HUES64 (cell line): ENCODE measurements around the gene U2AF2.

Experiments
- H3K27ac ChIP-seq: 2 replicates; pipeline ENCODE4 v1.7.0; 2013; ENCODE audit warnings: low read depth, low read length, inconsistent platforms
- H3K27me3 ChIP-seq: 2 replicates; pipeline ENCODE4 v1.6.1; 2013; ENCODE audit warnings: mild to moderate bottlenecking, low read length; ENCODE audit not compliant: insufficient read depth
- H3K36me3 ChIP-seq: 2 replicates; pipeline ENCODE4 v1.6.1; 2013; ENCODE audit warnings: mild to moderate bottlenecking, low read length; ENCODE audit not compliant: insufficient read depth
- H3K4me1 ChIP-seq: 2 replicates; pipeline ENCODE4 v1.6.1; 2013; ENCODE audit warnings: mild to moderate bottlenecking, low read length, moderate library complexity; ENCODE audit not compliant: insufficient read depth
- H3K4me3 ChIP-seq: 2 replicates; pipeline ENCODE4 v1.5.1; 2013; ENCODE audit warnings: mild to moderate bottlenecking, low read length, moderate library complexity
- H3K9ac ChIP-seq: 2 replicates; pipeline ENCODE4 v1.6.1; 2013; ENCODE audit warnings: mild to moderate bottlenecking, low read depth, low read length
- H3K9me3 ChIP-seq: 2 replicates; pipeline ENCODE4 v1.6.1; 2013; ENCODE audit warnings: low read depth, low read length; ENCODE audit not compliant: insufficient read depth
- WGBS: fragments of 150-250, 120-280 bp; methylation state at CpG from one replicate; pipeline ENCODE4 v1.1.7; 2013; ENCODE audit warnings: missing lambda C conversion rate; 5-methylcytosine and 5-hydroxymethylcytosine counted together

Gene U2AF2

GRCh38 chr19:55679343-55680257 lies 24.8 kb downstream of the U2AF2 start:
- peaks cover 55% of the 10 kb centered on the region for H3K36me3 ChIP-seq

GRCh38 chr19:55680339-55681130 lies 25.7 kb downstream of the U2AF2 start:
- H3K36me3 ChIP-seq = peaks cover 64% of the 10 kb centered on the region
- no peaks in the 10 kb centered on the region for H3K27me3 ChIP-seq
- H3K9ac ChIP-seq = no peak overlapping the region
- peaks cover 5% of the 10 kb centered on the region for H3K4me1 ChIP-seq
- H3K27ac ChIP-seq = no peak overlapping the region
- no peak overlapping the region for H3K4me3 ChIP-seq
- H3K9me3 ChIP-seq = no peaks in the 10 kb centered on the region
- WGBS = 95% methylated on average over 20 of the region's 20 CpGs

More at GRCh38 chr19:55679343-55680257, 24.8 kb downstream of the U2AF2 start:
- Histone ChIP-seq H3K4me1 (peaks cover 5% of the 10 kb centered on the region), H3K27me3 (no peaks in the 10 kb centered on the region), H3K9ac (no peak overlapping the region), H3K9me3 (no peaks in the 10 kb centered on the region), H3K4me3 (no peak overlapping the region), H3K27ac (no peak overlapping the region)
- 93% methylated on average over 24 of the region's 24 CpGs for WGBS

GRCh38 chr19:55681131-55682092 lies 26.6 kb downstream of the U2AF2 start:
- H3K9ac ChIP-seq = no peak overlapping the region
- no peak overlapping the region for H3K4me3 ChIP-seq
- H3K4me1 ChIP-seq = no peaks in the 10 kb centered on the region; the same call in 1 of the 2 replicates
- WGBS = 93% methylated on average over 9 of the region's 9 CpGs
- no peak overlapping the region for H3K27ac ChIP-seq
- H3K27me3 ChIP-seq = no peaks in the 10 kb centered on the region
- peaks cover 73% of the 10 kb centered on the region for H3K36me3 ChIP-seq
- no peaks in the 10 kb centered on the region for H3K9me3 ChIP-seq

- no peaks in the 10 kb centered on the region for H3K4me1 ChIP-seq
- no peaks in the 10 kb centered on the region for H3K9me3 ChIP-seq
- H3K27me3 ChIP-seq = no peaks in the 10 kb centered on the region
- H3K36me3 ChIP-seq = peaks cover 68% of the 10 kb centered on the region
- no peak overlapping the region for H3K9ac ChIP-seq
- no peak overlapping the region for H3K27ac ChIP-seq
- H3K4me3 ChIP-seq = no peak overlapping the region
- 93% methylated on average over 22 of the region's 22 CpGs for WGBS
These were observed 28.8 kb downstream of the U2AF2 start for GRCh38 chr19:55683449-55684261.

GRCh38 chr19:55684946-55685681 lies 30.3 kb downstream of the U2AF2 start:
- Histone ChIP-seq H3K4me1 (no peaks in the 10 kb centered on the region), H3K27me3 (no peaks in the 10 kb centered on the region), H3K36me3 (peaks cover 68% of the 10 kb centered on the region), H3K9me3 (no peaks in the 10 kb centered on the region), H3K27ac (no peak overlapping the region), H3K9ac (no peak overlapping the region), H3K4me3 (no peak overlapping the region)
- WGBS = 96% methylated on average over 60 of the region's 60 CpGs

GRCh38 chr19:55685776-55686175 lies 30.9 kb downstream of the U2AF2 start:
- 94% methylated on average over 6 of the region's 6 CpGs for WGBS
- Histone ChIP-seq H3K9ac (no peak overlapping the region), H3K27me3 (no peaks in the 10 kb centered on the region), H3K9me3 (no peaks in the 10 kb centered on the region), H3K4me3 (no peak overlapping the region), H3K27ac (no peak overlapping the region), H3K36me3 (peaks cover 73% of the 10 kb centered on the region), H3K4me1 (no peaks in the 10 kb centered on the region)

GRCh38 chr19:55686311-55687050 lies 31.6 kb downstream of the U2AF2 start:
- WGBS = 93% methylated on average over 29 of the region's 29 CpGs
- Histone ChIP-seq H3K9me3 (no peaks in the 10 kb centered on the region), H3K27me3 (no peaks in the 10 kb centered on the region), H3K4me1 (no peaks in the 10 kb centered on the region), H3K36me3 (peaks cover 70% of the 10 kb centered on the region), H3K27ac (no peak overlapping the region), H3K4me3 (no peak overlapping the region), H3K9ac (no peak overlapping the region)

- H3K27ac ChIP-seq = no peak overlapping the region
- no peak overlapping the region for H3K9ac ChIP-seq
- no peaks in the 10 kb centered on the region for H3K9me3 ChIP-seq
- H3K4me3 ChIP-seq = no peak overlapping the region
- 93% methylated on average over 22 of the region's 22 CpGs for WGBS
- H3K4me1 ChIP-seq = no peaks in the 10 kb centered on the region
- no peaks in the 10 kb centered on the region for H3K27me3 ChIP-seq
- peaks cover 65% of the 10 kb centered on the region for H3K36me3 ChIP-seq
These were observed 32.7 kb downstream of the U2AF2 start for GRCh38 chr19:55687281-55688201.
